BLaER1 (cell line): Measurements from ENCODE around the gene CDRT4.

Experiments used
- H3K27ac ChIP-seq: shearing (Covaris generic); formaldehyde crosslinking; 2 replicates; pipeline ENCODE4 v1.8.1; 2022
- H3K27me3 ChIP-seq: shearing (Covaris generic); formaldehyde crosslinking; 2 replicates; pipeline ENCODE4 v1.8.1; 2022
- H3K36me3 ChIP-seq: shearing (Covaris generic); formaldehyde crosslinking; 2 replicates; pipeline ENCODE4 v1.8.1; 2022
- H3K4me1 ChIP-seq: shearing (Covaris generic); formaldehyde crosslinking; 2 replicates; pipeline ENCODE4 v1.8.1; 2022
- H3K4me2 ChIP-seq: shearing (Covaris generic); formaldehyde crosslinking; 2 replicates; pipeline ENCODE4 v1.8.1; 2022
- H3K4me3 ChIP-seq: shearing (Covaris generic); formaldehyde crosslinking; 2 replicates; pipeline ENCODE4 v1.8.1; 2022
- H3K9ac ChIP-seq: shearing (Covaris generic); formaldehyde crosslinking; 2 replicates; pipeline ENCODE4 v1.8.1; 2022
- H3K9me3 ChIP-seq: shearing (Covaris generic); formaldehyde crosslinking; 2 replicates; pipeline ENCODE4 v1.8.1; 2022
- H4K20me1 ChIP-seq: shearing (Covaris generic); formaldehyde crosslinking; 2 replicates; pipeline ENCODE4 v1.8.1; 2022
- Cebpa-rat ChIP-seq: shearing (Covaris generic); IDR thresholded peaks from 2 replicates; pipeline ENCODE4 v1.8.1; 2022

The CDRT4 gene

GRCh38 chr17:15493693-15494035 is 26.2 kb upstream of the CDRT4 start:
- H4K20me1 ChIP-seq = no peaks in the 10 kb centered on the region
- H3K9ac ChIP-seq = no peak overlapping the region
- no peak overlapping the region for H3K27ac ChIP-seq
- no peak for TF ChIP-seq Cebpa-rat
- H3K4me1 ChIP-seq = peaks cover 13% of the 10 kb centered on the region
- no peak overlapping the region for H3K4me3 ChIP-seq
- no peaks in the 10 kb centered on the region for H3K9me3 ChIP-seq
- no peak overlapping the region for H3K4me2 ChIP-seq
- H3K27me3 ChIP-seq = no peaks in the 10 kb centered on the region
- no peaks in the 10 kb centered on the region for H3K36me3 ChIP-seq

- no peak overlapping the region for H3K4me3 ChIP-seq
- no peaks in the 10 kb centered on the region for H3K36me3 ChIP-seq
- H4K20me1 ChIP-seq = no peaks in the 10 kb centered on the region
- H3K4me1 ChIP-seq = peaks cover 13% of the 10 kb centered on the region
- H3K27me3 ChIP-seq = no peaks in the 10 kb centered on the region
- H3K9me3 ChIP-seq = no peaks in the 10 kb centered on the region
- no peak overlapping the region for H3K9ac ChIP-seq
- H3K4me2 ChIP-seq = no peak overlapping the region
- no peak for TF ChIP-seq Cebpa-rat
- no peak overlapping the region for H3K27ac ChIP-seq
Measured at GRCh38 chr17:15492791-15493692, 25.6 kb upstream of the CDRT4 start.

- TF ChIP-seq Cebpa-rat = no peak
Measured at GRCh38 chr17:15492186-15492585, 24.8 kb upstream of the CDRT4 start.

GRCh38 chr17:15490634-15491261 is 23.3 kb upstream of the CDRT4 start:
- peak overlapping the region; percentile 14; the same call in 1 of the 2 replicates for H3K27ac ChIP-seq
- H3K4me1 ChIP-seq = peaks cover 13% of the 10 kb centered on the region
- no peak for TF ChIP-seq Cebpa-rat
- H3K36me3 ChIP-seq = no peaks in the 10 kb centered on the region
- H3K9me3 ChIP-seq = no peaks in the 10 kb centered on the region
- no peak overlapping the region for H3K9ac ChIP-seq
- H3K4me2 ChIP-seq = peak overlapping the region; percentile 44
- no peak overlapping the region for H3K4me3 ChIP-seq
- H3K27me3 ChIP-seq = no peaks in the 10 kb centered on the region
- H4K20me1 ChIP-seq = no peaks in the 10 kb centered on the region

More at GRCh38 chr17:15492186-15492585, 24.8 kb upstream of the CDRT4 start:
- no peaks in the 10 kb centered on the region for H3K27me3 ChIP-seq
- H3K4me2 ChIP-seq = no peak overlapping the region
- H3K4me1 ChIP-seq = peaks cover 13% of the 10 kb centered on the region
- H3K9me3 ChIP-seq = no peaks in the 10 kb centered on the region
- H4K20me1 ChIP-seq = no peaks in the 10 kb centered on the region
- H3K9ac ChIP-seq = no peak overlapping the region
- H3K27ac ChIP-seq = no peak overlapping the region
- no peaks in the 10 kb centered on the region for H3K36me3 ChIP-seq
- H3K4me3 ChIP-seq = no peak overlapping the region

GRCh38 chr17:15488557-15488956 is 21.1 kb upstream of the CDRT4 start:
- Histone ChIP-seq H3K27me3 (no peaks in the 10 kb centered on the region), H3K9ac (no peak overlapping the region), H3K9me3 (no peaks in the 10 kb centered on the region), H4K20me1 (no peaks in the 10 kb centered on the region), H3K36me3 (no peaks in the 10 kb centered on the region), H3K4me3 (no peak overlapping the region), H3K4me2 (no peak overlapping the region), H3K27ac (no peak overlapping the region), H3K4me1 (peaks cover 13% of the 10 kb centered on the region)
- TF ChIP-seq Cebpa-rat = no peak

- H3K4me2 ChIP-seq = no peak overlapping the region
- no peaks in the 10 kb centered on the region for H3K9me3 ChIP-seq
- H3K4me1 ChIP-seq = peaks cover under 1% of the 10 kb centered on the region
- H3K27ac ChIP-seq = no peak overlapping the region
- H3K9ac ChIP-seq = no peak overlapping the region
- no peaks in the 10 kb centered on the region for H3K36me3 ChIP-seq
- no peaks in the 10 kb centered on the region for H4K20me1 ChIP-seq
- no peak overlapping the region for H3K4me3 ChIP-seq
- no peak for TF ChIP-seq Cebpa-rat
- no peaks in the 10 kb centered on the region for H3K27me3 ChIP-seq
Measured at GRCh38 chr17:15485045-15485444, 17.6 kb upstream of the CDRT4 start.

GRCh38 chr17:15483431-15483830 is 16.0 kb upstream of the CDRT4 start:
- Histone ChIP-seq H3K27ac (no peak overlapping the region), H3K4me2 (no peak overlapping the region), H3K9me3 (no peaks in the 10 kb centered on the region), H4K20me1 (no peaks in the 10 kb centered on the region), H3K9ac (no peak overlapping the region), H3K4me3 (no peak overlapping the region), H3K4me1 (peaks cover 12% of the 10 kb centered on the region), H3K36me3 (no peaks in the 10 kb centered on the region), H3K27me3 (no peaks in the 10 kb centered on the region)
- TF ChIP-seq Cebpa-rat = no peak

GRCh38 chr17:15482476-15482875 is 15.1 kb upstream of the CDRT4 start:
- Histone ChIP-seq H3K36me3 (no peaks in the 10 kb centered on the region), H3K4me1 (peaks cover 12% of the 10 kb centered on the region), H3K27ac (no peak overlapping the region), H4K20me1 (no peaks in the 10 kb centered on the region), H3K27me3 (no peaks in the 10 kb centered on the region), H3K9me3 (no peaks in the 10 kb centered on the region), H3K4me3 (no peak overlapping the region), H3K4me2 (no peak overlapping the region), H3K9ac (no peak overlapping the region)
- TF ChIP-seq Cebpa-rat = no peak

GRCh38 chr17:15481481-15481880 is 14.1 kb upstream of the CDRT4 start:
- Histone ChIP-seq H3K27ac (no peak overlapping the region), H3K4me3 (no peak overlapping the region), H3K27me3 (no peaks in the 10 kb centered on the region), H3K36me3 (no peaks in the 10 kb centered on the region), H4K20me1 (no peaks in the 10 kb centered on the region), H3K9me3 (no peaks in the 10 kb centered on the region), H3K9ac (no peak overlapping the region), H3K4me1 (peaks cover 12% of the 10 kb centered on the region), H3K4me2 (no peak overlapping the region)
- no peak for TF ChIP-seq Cebpa-rat

GRCh38 chr17:15480204-15480603 is 12.8 kb upstream of the CDRT4 start:
- no peaks in the 10 kb centered on the region for H3K27me3 ChIP-seq
- no peak overlapping the region for H3K27ac ChIP-seq
- no peaks in the 10 kb centered on the region for H4K20me1 ChIP-seq
- H3K4me2 ChIP-seq = no peak overlapping the region
- H3K9me3 ChIP-seq = no peaks in the 10 kb centered on the region
- peaks cover 12% of the 10 kb centered on the region for H3K4me1 ChIP-seq
- no peak for TF ChIP-seq Cebpa-rat
- no peak overlapping the region for H3K9ac ChIP-seq
- no peak overlapping the region for H3K4me3 ChIP-seq
- no peaks in the 10 kb centered on the region for H3K36me3 ChIP-seq
